HG03175 (cell line): ENCODE data around the gene SGCD.
A peak's percentile ranks its signal among the peaks of the same experiment; 100 is the strongest.

Experiments
- ATAC-seq: cut with Tn5 transposase; IDR thresholded peaks from one replicate; pipeline ENCODE4 v1.9.1; 2021; ENCODE audit warnings: mild to moderate bottlenecking, moderate library complexity; ENCODE audit not compliant: unreplicated experiment

Gene SGCD

DNA sequence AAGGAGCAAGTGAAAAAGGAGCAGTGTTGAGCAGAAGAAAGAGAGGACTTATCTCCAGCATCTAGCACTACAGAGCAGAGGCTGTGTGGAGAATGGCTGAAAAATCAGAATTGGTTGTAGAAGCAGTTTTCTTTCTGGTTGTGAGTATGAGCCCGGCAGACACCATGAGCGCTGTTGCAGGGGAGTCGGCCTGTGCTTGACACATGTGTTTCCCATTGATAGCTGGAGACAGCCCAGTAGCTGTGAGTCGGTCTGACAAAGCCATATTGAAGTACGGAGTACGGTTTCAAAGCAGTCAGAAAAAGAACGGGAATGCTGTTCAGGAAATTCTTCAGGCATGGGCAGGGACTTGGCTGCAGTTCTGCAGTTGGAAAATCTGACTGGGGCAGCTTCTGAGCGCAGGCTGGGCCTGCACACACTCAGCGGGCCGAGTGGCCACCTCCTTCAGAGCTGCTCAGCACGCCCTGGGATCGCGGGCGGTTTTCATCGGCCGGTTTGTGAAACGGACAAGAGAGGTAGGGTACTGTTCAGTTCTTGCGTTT, at the start of gene SGCD:
TSS of gene SGCD (plus strand) at position 447 of the 542 bp plus-strand sequence.
- ATAC-seq: no peak

DNA sequence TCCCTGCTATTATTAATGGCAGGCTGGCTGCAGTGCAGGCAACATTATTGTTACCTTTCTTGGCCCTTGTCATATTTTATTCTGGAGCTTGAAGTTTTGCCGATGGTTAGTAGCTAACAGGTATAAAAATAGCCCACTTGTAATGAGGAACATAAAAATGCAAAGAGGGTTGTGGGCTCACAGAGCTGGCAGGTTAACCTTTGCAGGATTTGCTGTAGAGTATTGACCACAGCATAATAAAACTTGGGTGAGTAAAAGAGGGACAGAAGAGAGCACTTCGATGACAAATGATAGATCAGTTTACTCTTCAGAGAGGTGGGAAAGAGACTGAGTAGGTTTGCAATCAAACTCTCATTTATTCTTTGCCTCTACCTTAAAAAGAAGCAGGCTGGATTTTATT, 49.7 kb upstream of the SGCD start:
- ATAC-seq: no peak

DNA sequence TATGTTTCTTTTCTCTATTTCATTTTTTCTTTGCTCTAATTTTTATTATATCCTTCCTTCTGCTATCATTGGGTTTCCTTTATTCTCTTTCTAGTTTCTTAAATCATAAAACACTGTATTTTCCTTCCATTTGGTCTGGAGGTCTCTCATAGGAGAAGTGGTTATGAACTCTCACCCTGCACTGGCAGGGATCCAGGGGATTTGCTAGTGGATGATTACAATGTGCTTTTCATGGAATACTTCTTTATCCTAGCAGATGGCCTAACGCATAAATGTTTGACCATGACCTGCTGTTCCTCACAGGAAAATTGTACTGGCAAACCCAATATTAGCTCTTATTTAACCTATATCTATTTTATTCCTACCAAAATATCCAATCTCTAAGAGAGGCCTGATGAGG, 31.5 kb upstream of the SGCD start:
- no peak for ATAC-seq

- ATAC-seq: no peak
Observed at GRCh38 chr5:156310115-156310514, 16.8 kb upstream of the SGCD start.

DNA sequence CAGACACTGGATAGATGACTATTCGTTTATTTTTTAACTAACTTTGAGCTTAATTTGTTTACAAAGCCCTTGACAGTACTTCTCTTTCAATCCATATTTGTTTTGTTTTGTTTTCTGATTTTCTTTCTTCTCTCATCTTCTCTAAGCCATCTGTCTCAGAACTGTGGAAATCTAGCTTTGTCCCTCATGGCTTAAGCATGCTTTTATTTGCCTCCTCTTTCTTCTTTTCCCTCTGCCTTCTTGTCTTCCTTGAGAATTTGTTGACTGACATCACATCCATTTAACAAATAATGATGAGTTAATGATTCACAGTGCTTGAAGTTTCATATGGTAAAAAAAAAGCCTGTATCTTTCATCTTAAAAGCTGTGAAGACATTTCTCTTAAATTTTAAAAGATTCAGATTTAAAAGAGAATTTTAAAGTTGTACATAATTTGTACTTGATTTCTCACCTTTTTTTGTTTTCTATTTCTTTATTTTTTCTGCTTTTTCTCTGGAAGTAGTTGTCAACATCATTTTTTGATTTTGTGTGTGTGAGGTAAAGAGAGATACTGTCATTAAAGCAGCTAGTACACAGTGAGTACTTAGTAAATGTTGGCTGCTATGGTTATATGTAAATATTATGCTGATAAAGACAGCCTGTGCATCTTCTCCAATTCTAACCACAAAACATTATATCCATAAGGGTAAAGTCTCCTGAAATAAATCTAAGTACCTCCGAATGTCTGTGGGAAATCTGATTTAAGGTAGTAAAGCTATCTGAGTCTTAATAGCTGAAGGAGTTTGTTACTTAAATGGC, 13.9 kb upstream of the SGCD start:
- no peak for ATAC-seq

DNA sequence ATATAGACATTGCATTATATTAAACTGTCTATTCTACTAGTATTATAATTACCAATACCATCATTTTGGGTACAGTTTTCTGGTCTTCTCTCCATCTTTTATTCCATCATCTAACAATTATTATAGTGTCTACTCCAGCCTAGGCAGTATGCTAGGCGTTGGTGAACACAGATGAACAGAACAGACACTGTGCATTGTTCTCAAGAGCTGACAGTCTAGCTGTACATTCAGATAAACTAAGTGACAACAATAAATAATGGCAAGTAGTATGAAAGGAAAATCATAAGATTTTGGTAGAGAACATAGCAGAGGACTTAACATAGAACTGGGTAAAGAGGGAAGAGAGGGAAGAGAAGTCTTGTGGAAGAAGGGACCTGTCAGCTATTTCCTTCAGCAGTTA, 12.5 kb upstream of the SGCD start:
- no peak for ATAC-seq

GRCh38 chr5:156322666-156323065, 4.3 kb upstream of the SGCD start:
- ATAC-seq: no peak

- no peak for ATAC-seq
Observed at GRCh38 chr5:156327296-156327695, 332 bp downstream of the SGCD start.

GRCh38 chr5:156328161-156328560, 1.2 kb downstream of the SGCD start:
- no peak for ATAC-seq

DNA sequence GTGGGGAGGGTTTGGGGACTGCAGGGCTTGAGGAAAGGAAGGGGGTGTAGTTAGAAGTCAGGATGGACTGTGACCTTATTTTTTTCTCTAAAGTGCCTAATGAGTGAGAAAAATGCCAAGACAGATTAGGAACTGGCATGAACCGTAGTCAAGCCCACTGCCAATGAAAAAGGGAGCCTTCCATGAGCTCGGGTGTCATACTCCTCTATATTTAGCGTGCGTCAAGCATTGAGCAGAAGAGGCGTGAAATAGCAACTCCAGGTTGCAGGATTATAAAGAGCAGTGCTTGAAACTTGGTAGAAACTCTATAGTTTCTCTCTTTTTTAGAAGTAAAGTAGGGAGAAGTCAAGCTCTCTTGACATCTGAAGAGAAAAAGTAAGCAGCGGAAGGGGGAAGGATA, 1.8 kb downstream of the SGCD start:
- ATAC-seq: no peak

DNA sequence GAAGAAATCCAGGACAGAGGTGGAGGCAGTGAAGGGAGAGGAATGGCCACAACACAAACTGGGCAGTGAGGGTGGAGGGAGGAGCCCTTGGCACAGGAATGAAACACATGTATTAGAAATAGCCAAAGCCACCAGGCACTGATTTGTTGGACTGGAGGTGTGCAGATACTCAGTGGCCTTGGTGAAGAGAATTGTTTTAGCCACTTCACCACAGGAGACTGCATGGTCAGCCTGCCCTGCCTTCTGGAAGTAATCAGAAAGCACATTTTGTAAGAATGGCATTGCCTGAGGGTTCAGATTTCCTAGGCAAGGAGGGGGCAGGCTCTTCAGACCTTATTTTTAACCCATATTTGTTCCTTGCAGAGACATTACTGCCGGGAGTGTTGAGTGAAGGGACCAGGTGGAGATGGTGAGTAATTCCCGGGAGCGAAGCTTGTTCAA, 2.2 kb downstream of the SGCD start:
- ATAC-seq: no peak

GRCh38 chr5:156330141-156330870, 3.3 kb downstream of the SGCD start:
- ATAC-seq: no peak

DNA sequence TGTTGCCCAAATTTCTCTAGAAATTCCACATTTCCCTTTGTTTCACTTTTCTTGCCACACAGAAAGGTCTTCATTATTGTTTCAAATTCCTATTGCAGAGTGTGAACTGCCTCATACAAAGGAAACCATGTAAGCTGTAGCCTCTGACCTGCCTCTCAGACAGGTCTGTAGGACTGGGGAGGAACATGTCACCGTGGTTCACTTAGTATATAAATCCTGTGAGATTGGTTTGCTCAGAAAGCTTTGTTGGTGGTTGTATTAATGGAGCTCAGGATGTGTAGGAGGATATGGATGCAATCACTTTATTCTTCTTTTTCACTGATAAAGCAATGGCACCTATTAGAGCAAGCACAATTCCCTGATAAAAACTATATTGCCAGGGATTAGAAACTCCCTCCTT, 4.2 kb downstream of the SGCD start:
- ATAC-seq: no peak

DNA sequence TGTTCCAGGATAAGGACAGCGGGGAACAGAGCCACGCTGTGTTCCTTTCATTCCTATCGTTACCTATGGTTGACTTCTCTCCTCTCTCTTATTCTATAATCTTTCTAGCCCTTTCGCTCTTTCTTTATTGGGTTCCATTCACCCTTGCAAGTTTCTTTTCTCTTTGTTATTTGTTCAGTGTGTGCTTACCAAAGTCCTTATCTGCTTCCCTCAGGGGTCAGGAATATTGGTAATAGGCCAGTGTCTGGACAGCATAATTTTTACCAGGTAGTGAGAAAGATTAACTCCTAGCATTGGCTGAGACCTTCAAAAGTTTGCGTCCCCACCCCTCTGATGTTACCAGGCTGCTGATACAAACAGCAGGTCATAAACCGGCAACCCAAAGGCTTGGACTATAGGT, 4.9 kb downstream of the SGCD start:
- no peak for ATAC-seq

- ATAC-seq: no peak
Observed at GRCh38 chr5:156332245-156332644, 5.3 kb downstream of the SGCD start.

DNA sequence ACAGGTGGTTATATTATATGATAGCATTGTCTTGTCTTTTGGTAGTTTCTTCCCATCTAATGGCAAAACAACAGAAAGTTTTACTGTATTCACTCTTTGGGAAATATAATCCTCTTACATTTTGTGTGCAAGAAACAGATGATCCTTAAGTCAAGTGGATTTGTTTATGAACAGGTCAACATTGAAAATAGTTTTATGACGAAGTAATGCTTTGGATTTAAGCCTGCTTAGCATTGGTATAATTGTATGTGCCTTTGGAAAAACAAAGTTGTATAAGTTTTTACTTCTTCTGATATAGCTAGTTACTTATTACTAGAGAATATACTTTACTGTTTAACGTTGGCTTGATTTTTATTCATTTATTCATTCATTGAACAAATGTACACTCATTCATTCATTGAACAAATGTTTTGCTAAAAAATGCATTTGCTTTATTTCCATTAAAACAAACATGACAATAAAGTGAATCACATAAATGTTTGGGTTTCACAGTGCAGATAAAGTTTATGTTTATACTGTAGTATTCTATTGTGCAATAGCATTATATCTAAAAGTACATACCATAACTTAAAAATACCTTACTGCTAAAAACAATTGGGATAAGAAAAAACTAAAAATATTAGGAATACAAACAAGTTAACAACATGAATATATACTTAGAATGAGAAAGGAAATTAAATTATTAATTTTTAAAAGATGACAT, 12.3 kb downstream of the SGCD start:
- no peak for ATAC-seq

GRCh38 chr5:156340893-156341292, 13.9 kb downstream of the SGCD start:
- ATAC-seq: no peak

DNA sequence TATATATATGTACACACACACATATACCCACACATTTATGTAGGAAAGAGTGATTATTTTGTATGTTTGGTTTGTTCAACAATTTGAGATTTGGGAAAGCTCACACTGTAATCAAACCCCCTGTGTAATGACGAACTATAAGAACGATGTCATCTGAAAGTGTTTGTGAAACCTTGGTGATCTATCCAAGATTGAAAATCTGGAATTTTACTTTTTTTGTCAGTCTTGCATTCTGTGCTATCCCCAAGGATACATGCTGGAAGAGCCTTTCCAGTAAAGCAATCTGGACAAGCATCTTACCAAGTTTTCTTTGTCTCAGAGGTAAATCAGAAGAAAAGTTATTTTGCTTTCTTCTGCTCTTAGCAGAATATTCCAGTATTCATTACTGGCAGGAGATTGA, 23.3 kb downstream of the SGCD start:
- no peak for ATAC-seq

DNA sequence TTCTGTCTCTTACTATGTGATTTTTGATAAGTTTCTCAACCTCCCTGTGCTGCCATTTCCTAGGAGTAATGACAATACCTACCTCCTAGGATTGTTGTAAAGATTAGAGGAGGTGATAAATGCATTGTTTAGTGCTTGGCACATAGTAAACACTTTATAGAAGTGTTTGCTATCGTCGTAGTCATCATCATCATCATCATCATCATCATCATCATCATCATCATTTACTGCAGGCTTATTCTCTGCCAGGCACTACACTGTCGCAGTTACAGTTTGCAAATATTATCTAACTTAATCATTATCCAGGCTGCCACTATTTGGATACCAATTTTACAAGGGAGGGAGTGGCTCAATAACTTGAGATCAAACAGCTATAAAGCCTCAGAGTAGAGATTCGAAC, 24.5 kb downstream of the SGCD start:
- no peak for ATAC-seq

DNA sequence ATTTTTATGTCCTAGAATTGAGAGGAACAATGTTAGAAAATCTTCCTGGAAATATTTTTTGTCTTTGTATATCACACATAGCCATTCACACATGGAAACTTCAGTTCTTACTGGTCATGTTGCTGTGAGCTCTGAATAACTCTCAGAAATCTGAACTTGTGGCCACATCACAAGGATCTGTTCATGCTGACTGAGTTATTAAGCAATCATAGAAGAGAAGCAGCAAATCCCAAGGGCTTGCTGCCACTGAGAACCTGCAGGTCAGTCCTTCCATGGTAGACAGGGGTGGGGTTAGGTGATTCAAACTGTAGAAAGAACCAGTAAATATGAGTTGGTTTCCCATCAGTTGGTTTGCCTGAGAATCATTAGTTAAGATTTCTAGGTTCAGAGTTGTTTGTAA, 27.6 kb downstream of the SGCD start:
- ATAC-seq: no peak

DNA sequence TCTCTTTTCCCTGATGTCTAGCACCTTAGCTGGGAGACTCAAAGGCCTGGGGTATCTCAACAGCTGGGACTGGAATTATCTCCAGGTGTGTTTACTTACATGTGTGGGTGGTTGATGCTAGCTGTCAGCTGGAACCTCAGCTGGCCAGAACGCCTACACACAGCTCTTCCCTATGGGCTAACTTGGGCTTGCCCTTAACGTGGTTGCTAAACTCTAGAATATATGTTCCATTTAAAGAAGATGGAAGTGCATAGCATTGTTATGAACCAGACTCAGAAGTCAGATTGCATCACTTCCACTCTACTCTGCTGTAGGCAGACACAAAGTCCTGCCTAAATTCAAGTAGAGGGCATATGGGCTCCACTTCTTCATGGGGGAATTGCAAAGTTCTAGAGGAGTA, 29.3 kb downstream of the SGCD start:
- no peak for ATAC-seq

GRCh38 chr5:156359476-156359875, 32.5 kb downstream of the SGCD start:
- peak; percentile 61 for ATAC-seq
